NCI-H748 (cell line): ENCODE measurements around the gene SPANXN1.
"Not testable (repeated sequence)": the region's sequence is repeated elsewhere in the genome, so short reads cannot be mapped to it uniquely, and the experiment has no call there.

Experiments used
- DNase-seq: peaks from one replicate; lab custom pipeline; 2025; ENCODE audit not compliant: unreplicated experiment; lab: John Stamatoyannopoulos, UW

The SPANXN1 gene

GRCh38 chrX:145247203-145247602 is at the start of gene SPANXN1:
Gene SPANXN1, plus strand, starts transcription at chrX:145247503. Its CDS starts 84 bp downstream, at chrX:145247587.
- DNase-seq, result not testable (repeated sequence)

GRCh38 chrX:145199078-145199477 is 48.2 kb upstream of the SPANXN1 start:
- DNase-seq, result no peak

GRCh38 chrX:145213504-145213903 is 33.8 kb upstream of the SPANXN1 start:
- peak; percentile 7 for DNase-seq

GRCh38 chrX:145292218-145292617 is 44.9 kb downstream of the SPANXN1 start:
- no peak for DNase-seq
